ENCODE results near the gene CNOT6L. TPM values are rescaled to one million over a fixed set of nuclear protein-coding genes. Genes with fewer than 3 reads are reported as not detected.

CNOT6L gene
- total RNA-seq, 1 experiment from 2014 or later: 29.4 TPM

- Histone ChIP-seq H3K9ac (ENCODE audit: low read length) (no peak overlapping the region), H3K9me2 (ENCODE audit: insufficient read depth) (no peaks in the 10 kb centered on the region), H3K36me3 (ENCODE audit: control insufficient read depth in 1 of 2, insufficient read depth in 2 of 2, low read length in 2 of 2) (no peaks in the 10 kb centered on the region), H3K4me2 (ENCODE audit: low read length) (no peak overlapping the region), H2AFZ (ENCODE audit: low read depth, low read length, poor library complexity, severe bottlenecking) (no peak overlapping the region), H3K9me3 (ENCODE audit: control insufficient read depth in 1 of 2, insufficient read depth in 1 of 2, low read depth in 1 of 2, low read length in 2 of 2) (no peaks in the 10 kb centered on the region), H3K27ac (ENCODE audit: low read depth, low read length) (no peak overlapping the region), H3K27me3 (ENCODE audit: insufficient read depth, low read length) (no peaks in the 10 kb centered on the region), H4K20me1 (ENCODE audit: insufficient read depth) (no peaks in the 10 kb centered on the region), H3K4me3 (replicated peaks in 1 of 2; ENCODE audit: low read depth in 1 of 2, low read length in 2 of 2) (no peak overlapping the region), H3K79me2 (ENCODE audit: insufficient read depth, low read length) (no peaks in the 10 kb centered on the region), H3K4me1 (ENCODE audit: control insufficient read depth in 1 of 2, insufficient read depth in 2 of 2, low read length in 2 of 2) (no peaks in the 10 kb centered on the region)
- ATAC-seq (no peak), DNase-seq (ENCODE audit: low read depth, low spot score) (no peak)
- ChIA-PET CTCF (no interaction called here), POLR2A (no interaction called here), RAD21 (ENCODE audit: low non-redundant PET in 1 of 2, low total read pairs in 2 of 2, uncharacterized antibody in 2 of 2, unreplicated experiment in 2 of 2) (no interaction called here)
- no peak for TF ChIP-seq CBX3 (IDR thresholded peaks at IDR 0.05; ENCODE audit: low read depth)
- BruUV-seq (replicated peaks): no TSS peak
- intact Hi-C loops (cut with micrococcal nuclease): no loop called here
Measured at GRCh38 chr4:77758804-77759203, 60.4 kb downstream of the CNOT6L start.

DNA sequence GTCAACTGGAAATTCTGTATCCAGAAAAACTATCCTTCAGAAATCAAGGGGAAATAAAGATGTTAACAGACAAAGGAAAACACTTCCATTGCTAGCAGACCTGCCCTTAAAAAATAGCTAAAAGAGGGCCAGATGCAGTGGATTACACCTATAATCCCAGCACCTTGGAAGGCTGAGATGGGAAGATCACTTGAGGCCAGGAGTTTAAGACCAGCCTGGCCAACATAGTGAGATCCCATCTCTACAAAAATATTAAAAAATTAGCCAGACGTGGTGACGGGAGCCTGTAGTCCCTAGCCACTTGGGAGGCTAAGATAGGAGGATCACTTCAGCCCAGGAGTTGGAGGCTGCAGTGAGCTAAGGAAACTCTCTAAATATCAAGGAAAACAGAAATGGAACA, 67.4 kb downstream of the CNOT6L start:
- ChIA-PET POLR2A (no interaction called here), RAD21 (ENCODE audit: low non-redundant PET in 1 of 2, low total read pairs in 2 of 2, uncharacterized antibody in 2 of 2, unreplicated experiment in 2 of 2) (no interaction called here), CTCF (interaction anchor here (0.6 kb wide), 1 partner anchor 8 kb away, joined by 3 read pairs; no protein-coding TSS in a partner anchor)
- H3K27ac ChIP-seq (ENCODE audit: low read depth, low read length): no peak overlapping the region
- H3K79me2 ChIP-seq (ENCODE audit: insufficient read depth, low read length): no peaks in the 10 kb centered on the region
- H3K4me1 ChIP-seq (ENCODE audit: control insufficient read depth in 1 of 2, insufficient read depth in 2 of 2, low read length in 2 of 2): no peaks in the 10 kb centered on the region
- no peak for TF ChIP-seq SP1 (IDR thresholded peaks at IDR 0.05; ENCODE audit: low read depth)
- no peak for TF ChIP-seq EZH2 (IDR thresholded peaks at IDR 0.05)
- no peak for TF ChIP-seq CEBPB (IDR thresholded peaks at IDR 0.05; ENCODE audit: low read depth)
- no peak for TF ChIP-seq FOSL1 (IDR thresholded peaks at IDR 0.05; ENCODE audit: low read depth)
- no peak for TF ChIP-seq MAX (IDR thresholded peaks at IDR 0.05)
- TF ChIP-seq POLR2A (IDR thresholded peaks at IDR 0.05; ENCODE audit: borderline replicate concordance, extremely low read depth, insufficient read depth, insufficient read length): no peak
- TF ChIP-seq RAD21 (IDR thresholded peaks at IDR 0.05; ENCODE audit: low read depth): no peak
- TF ChIP-seq POLR2AphosphoS5 (IDR thresholded peaks at IDR 0.05; ENCODE audit: low read depth, low read length): no peak
- no peaks in the 10 kb centered on the region for H3K9me2 ChIP-seq (ENCODE audit: insufficient read depth)
- no peaks in the 10 kb centered on the region for H3K36me3 ChIP-seq (ENCODE audit: control insufficient read depth in 1 of 2, insufficient read depth in 2 of 2, low read length in 2 of 2)
- H3K9me3 ChIP-seq (ENCODE audit: control insufficient read depth in 1 of 2, insufficient read depth in 1 of 2, low read depth in 1 of 2, low read length in 2 of 2): no peaks in the 10 kb centered on the region
- H3K4me3 ChIP-seq (replicated peaks in 1 of 2; ENCODE audit: low read depth in 1 of 2, low read length in 2 of 2): no peak overlapping the region
- no TSS peak for BruUV-seq (replicated peaks)
- no peak overlapping the region for H2AFZ ChIP-seq (ENCODE audit: low read depth, low read length, poor library complexity, severe bottlenecking)
- no peak overlapping the region for H3K9ac ChIP-seq (ENCODE audit: low read length)
- no peak overlapping the region for H3K4me2 ChIP-seq (ENCODE audit: low read length)
- ATAC-seq (no peak), DNase-seq (ENCODE audit: low read depth, low spot score) (no peak)
- no peaks in the 10 kb centered on the region for H3K27me3 ChIP-seq (ENCODE audit: insufficient read depth, low read length)
- no peaks in the 10 kb centered on the region for H4K20me1 ChIP-seq (ENCODE audit: insufficient read depth)
- intact Hi-C loops (cut with micrococcal nuclease): no loop called here

All from HCT116 (cell line).